NCI-H2029 (cell line): ENCODE measurements around the gene AK1.

Experiments
- DNase-seq: peaks from one replicate; lab custom pipeline; 2025; lab: John Stamatoyannopoulos, UW

AK1 gene

GRCh38 chr9:127909839-127910273, 32.4 kb upstream of the AK1 start:
- no peak for DNase-seq

GRCh38 chr9:127908660-127908926, 31.1 kb upstream of the AK1 start:
- no peak for DNase-seq

- DNase-seq = no peak
Observed at GRCh38 chr9:127907867-127908659, 30.6 kb upstream of the AK1 start.

- DNase-seq = no peak
Observed at GRCh38 chr9:127905788-127906191, 28.3 kb upstream of the AK1 start.

GRCh38 chr9:127905004-127905728, 27.7 kb upstream of the AK1 start:
- DNase-seq = no peak

GRCh38 chr9:127904561-127905003, 27.1 kb upstream of the AK1 start:
- peak; percentile 77 for DNase-seq

- DNase-seq = no peak
Observed at GRCh38 chr9:127903557-127904475, 26.3 kb upstream of the AK1 start.

- DNase-seq = no peak
Observed at GRCh38 chr9:127899128-127899943, 21.9 kb upstream of the AK1 start, which contains the start of gene ST6GALNAC6. ST6GALNAC6 (minus strand) TSS chr9:127899603; CDS start chr9:127897981, 1,622 bp downstream.

GRCh38 chr9:127898433-127899127, 21.1 kb upstream of the AK1 start:
- DNase-seq = no peak

GRCh38 chr9:127897193-127897692, 19.8 kb upstream of the AK1 start:
- DNase-seq = peak; percentile 39

- DNase-seq = no peak
Observed at GRCh38 chr9:127896395-127897192, 19.1 kb upstream of the AK1 start.

GRCh38 chr9:127895811-127896210, 18.3 kb upstream of the AK1 start:
- no peak for DNase-seq

- DNase-seq = no peak
Observed at GRCh38 chr9:127893392-127893791, 15.9 kb upstream of the AK1 start.

GRCh38 chr9:127892831-127893230, 15.4 kb upstream of the AK1 start:
- DNase-seq = no peak

- no peak for DNase-seq
Observed at GRCh38 chr9:127890053-127890452, 12.6 kb upstream of the AK1 start.

GRCh38 chr9:127887792-127888191, 10.3 kb upstream of the AK1 start:
- no peak for DNase-seq

GRCh38 chr9:127886401-127886972, 9.0 kb upstream of the AK1 start:
- no peak for DNase-seq

- no peak for DNase-seq
Observed at GRCh38 chr9:127885508-127886281, 8.2 kb upstream of the AK1 start.
